Measurements from ENCODE around the gene C1QTNF5.

The C1QTNF5 gene

GRCh38 chr11:119373059-119373920 is 32.6 kb upstream of the C1QTNF5 start:
- DNase-seq, result no peak

- no peak for DNase-seq
Observed at GRCh38 chr11:119372260-119373058, 31.8 kb upstream of the C1QTNF5 start.

- DNase-seq, result no peak
Observed at GRCh38 chr11:119371778-119372182, 31.1 kb upstream of the C1QTNF5 start.

DNA sequence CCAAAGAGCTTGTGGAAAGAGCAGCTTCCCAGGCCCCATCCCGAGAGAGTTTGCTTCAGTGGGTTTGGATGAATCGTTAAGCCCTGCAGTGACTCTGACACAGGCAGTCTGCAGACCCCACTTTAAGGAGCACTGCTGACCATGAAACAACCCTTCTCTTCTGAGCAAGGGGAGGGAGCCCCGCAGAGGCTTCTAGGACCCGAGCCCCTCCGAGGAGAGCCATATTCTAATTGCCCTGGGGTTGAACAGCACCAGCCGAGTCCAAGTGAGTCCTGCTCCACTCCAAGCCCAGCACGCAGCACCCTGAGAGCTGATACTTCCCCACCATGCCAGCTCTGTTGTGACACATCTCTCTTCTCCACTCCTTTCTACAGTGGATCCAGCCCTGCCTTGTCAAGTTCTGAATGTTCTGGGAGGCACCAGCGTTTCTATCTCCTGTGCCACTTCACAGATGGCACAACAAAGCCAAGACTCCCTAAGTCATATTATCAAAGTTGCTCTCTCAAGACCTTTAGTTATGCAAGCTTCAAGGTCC is 30.5 kb upstream of the C1QTNF5 start:
- DNase-seq, result no peak

DNA sequence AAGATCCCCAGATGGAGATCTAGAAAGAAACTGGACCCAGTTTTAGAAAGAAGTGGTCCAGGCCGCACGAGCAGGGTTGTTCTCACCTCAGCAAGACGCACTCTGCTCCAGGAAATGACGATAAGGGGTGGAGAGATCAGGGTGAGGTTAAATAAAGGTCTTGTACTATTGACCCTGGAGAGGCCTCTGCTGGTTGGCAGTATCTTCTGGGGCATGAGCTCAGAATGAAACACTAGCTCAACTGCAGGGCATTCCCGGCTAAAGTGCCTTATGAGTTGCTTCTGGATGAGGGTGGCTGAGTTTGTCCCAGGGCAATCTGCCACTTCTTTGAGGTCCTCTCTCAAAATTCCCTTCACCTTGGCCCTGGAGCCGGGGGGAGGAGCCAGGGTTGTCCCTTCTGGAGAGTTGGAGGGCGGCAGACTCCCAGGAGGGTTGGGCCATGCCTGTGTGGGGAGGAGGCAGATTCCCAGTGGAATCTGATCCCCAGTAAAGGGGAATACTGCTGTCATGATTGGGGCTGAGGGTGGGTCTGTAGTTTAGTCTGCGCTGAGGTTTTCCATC is 29.9 kb upstream of the C1QTNF5 start:
- no peak for DNase-seq

- no peak for DNase-seq
Observed at GRCh38 chr11:119369132-119369925, 28.6 kb upstream of the C1QTNF5 start.

DNA sequence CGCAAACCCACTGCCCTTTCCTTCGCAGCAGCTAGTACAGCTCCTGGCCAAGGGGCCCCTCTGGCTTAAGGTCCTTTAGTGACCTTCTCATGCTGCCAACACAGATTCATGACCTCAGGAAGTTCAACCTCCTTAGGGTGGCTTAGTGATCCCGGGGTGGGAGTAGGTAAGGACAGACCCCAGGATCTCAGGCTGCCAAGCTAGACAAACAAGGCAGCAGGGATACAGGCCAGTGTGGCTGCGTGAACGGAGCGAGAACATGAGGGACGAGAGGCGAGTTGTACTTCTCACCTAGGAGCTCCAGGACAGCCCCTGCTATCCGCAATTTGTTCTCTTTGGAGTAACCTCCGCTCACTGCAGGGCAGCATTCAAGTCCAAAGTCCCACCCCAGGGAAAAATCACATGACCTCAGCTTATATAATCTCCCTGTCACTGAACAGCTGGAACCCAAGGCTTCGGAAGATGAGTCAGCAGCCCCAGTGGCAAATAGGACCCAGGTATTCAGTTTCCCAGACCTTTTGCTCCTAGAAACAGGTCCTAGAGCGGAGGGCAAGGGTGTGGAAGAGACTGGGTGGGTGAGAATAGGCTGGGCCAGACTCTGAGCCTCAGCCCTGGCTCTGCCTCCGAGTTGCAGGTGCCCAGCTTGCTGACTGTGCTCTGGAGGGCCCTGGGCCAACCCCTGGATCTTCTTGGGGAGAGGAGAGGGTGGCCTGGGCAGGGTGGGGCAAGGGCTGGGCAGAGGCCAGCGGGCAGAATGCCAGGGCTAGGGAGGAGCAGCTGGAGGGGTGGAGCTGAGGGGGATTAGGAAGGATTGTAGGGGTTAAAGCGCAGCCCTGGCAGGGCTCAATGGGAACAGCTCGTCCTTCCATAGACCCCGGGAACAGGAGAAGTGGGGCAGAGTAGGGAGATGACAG is 27.7 kb upstream of the C1QTNF5 start:
- no peak for DNase-seq

DNA sequence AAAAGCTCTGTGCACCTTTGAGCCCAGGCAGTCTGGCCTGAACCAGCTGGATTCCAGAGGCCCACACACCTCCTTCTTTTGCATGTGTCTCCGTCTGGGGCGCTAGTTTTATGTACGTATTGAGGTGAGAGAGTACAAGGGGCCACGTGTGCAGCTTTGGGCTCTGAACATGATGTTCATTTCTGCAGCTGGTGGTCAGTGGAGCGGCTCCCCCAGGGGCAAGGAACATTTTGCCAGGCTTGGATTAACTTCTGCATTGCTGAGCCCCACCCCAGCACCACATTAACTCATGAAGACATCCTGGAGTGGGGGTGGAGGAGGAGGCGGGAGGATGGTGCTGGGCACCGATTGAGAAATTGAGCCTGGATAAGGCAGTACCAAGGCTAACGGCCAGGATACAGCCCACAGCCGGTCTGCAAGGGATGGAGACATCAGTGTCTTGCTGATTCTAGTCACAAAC is 27.0 kb upstream of the C1QTNF5 start:
- no peak for DNase-seq

GRCh38 chr11:119366690-119367620 is 26.3 kb upstream of the C1QTNF5 start:
- no peak for DNase-seq

DNA sequence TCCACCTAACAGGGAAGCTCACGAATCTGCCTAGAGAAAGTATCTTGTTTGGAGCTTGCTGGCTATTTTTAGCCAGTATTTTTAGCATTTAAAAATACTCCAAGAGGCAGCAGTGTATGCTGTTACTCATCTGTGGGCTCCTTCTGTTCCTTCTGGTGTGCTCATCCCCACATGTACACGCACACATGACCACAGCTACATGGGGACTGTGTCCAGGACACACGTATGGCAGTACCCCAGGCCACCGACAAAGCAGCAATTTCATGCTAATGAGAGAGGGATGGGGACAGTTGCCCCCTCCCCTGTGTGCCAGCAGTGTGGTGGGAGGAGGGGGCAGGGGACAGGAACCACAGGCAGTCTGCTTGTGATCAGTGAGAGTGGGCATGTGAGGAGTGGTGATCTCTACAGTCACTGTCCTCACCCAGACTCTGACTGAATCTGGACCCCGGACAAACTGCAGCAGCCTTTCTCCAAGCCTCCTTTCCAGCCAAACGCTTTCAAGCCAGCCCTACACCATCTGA is 24.4 kb upstream of the C1QTNF5 start:
- no peak for DNase-seq

DNA sequence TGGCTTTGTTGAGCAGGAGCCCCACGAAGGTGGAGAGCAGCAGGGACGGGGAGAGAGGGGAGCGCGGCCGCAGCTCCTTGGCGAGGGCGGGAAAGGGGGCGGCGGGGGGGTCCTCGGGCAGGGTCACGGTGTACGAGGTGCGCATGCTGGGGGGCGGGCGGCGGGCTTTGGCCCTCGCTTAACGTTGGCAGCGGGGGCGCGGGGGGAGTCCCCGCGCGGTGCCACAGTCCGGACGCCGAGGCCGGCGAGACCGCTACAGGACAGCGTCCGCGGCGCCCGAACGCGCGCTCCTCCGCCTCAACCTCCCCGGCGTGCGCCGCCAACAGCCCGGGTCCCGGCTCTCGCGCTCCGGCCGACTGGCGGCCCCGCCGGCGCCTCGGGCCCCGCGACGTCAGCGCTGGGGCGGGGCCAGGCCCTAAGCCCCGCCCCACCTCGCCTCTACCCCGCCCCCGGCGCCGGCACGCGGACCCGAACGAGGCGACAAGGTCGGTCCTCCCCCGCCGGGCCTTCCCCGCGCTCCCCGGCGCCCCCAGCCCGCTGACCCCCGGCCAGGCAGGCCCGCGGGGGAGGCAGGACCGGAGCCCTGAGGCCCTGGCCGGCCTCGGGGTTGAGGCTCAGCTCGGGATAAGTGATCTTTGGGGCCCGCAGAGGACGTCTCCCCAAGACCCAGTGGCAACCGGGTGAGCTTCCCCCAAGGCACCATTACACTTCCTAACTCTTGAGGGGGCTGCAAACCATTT is 23.3 kb upstream of the C1QTNF5 start:
- peak; percentile 38 for DNase-seq

- no peak for DNase-seq
Observed at GRCh38 chr11:119363081-119363850, 22.6 kb upstream of the C1QTNF5 start.

DNA sequence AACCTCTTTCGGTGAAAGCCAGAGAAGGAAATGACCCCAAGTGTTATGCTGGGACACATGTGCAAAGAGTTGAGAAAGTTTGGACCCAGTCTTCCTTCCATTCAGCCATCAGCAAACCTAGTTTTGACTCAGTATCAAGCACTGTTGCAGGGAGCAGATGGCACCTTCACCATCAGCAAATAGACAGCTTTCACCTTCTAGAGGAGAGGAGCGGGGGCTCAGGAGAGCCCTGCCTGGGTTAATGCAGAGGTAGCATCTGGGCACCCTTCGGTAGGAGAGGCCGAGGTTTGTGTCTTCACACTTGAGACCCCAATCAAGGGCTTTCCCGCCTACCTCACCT is 22.0 kb upstream of the C1QTNF5 start:
- DNase-seq, result no peak

GRCh38 chr11:119361941-119362725 is 21.4 kb upstream of the C1QTNF5 start:
- no peak for DNase-seq

- no peak for DNase-seq
Observed at GRCh38 chr11:119361056-119361787, 20.5 kb upstream of the C1QTNF5 start.

- DNase-seq, result no peak
Observed at GRCh38 chr11:119359365-119360214, 18.9 kb upstream of the C1QTNF5 start.
